Pancreas (tissue), 10 donors: ENCODE data around the gene GLB1L3. TPM values are rescaled to one million over a fixed set of nuclear protein-coding genes. Genes with fewer than 3 reads are reported as not detected.
A peak's percentile ranks its signal among the peaks of the same experiment; 100 is the strongest.

Experiments used
- ATAC-seq, 4 donors: fragments of 200-7000 bp; cut with Tn5 transposase; one replicate each; pipeline versions ENCODE4 v1.8.0 to v1.9.1; 2020; ENCODE audit warnings: mild to moderate bottlenecking in 4 of 4, moderate library complexity in 4 of 4
- DNase-seq, 6 donors: peaks; one replicate each; pipeline ENCODE4 v3.0.0-alpha.2; 2020
- FAIRE-seq: peaks from 2 replicates; lab custom pipeline; 2012; peaks lifted over from hg19 to GRCh38; lab: Jason Lieb, UNC
- H3K27ac ChIP-seq, 4 donors: fragments of 200-600 bp; sonication (generic); 1 replicate in 3 of 4; 2 replicates in 1 of 4; pipeline versions ENCODE4 v1.5.0 to v1.8.0; 2020
- H3K27me3 ChIP-seq, 4 donors: fragments of 200-600 bp; one replicate each; pipeline ENCODE4 v1.8.0; 2021
- H3K36me3 ChIP-seq, 3 donors: fragments of 200-600 bp; sonication (generic) in 1 of 3; one replicate each; pipeline versions ENCODE4 v1.5.0 to v1.8.0; 2020 to 2021
- H3K4me1 ChIP-seq, 3 donors: fragments of 200-600 bp; one replicate each; pipeline ENCODE4 v1.8.0; 2021
- H3K4me3 ChIP-seq, 4 donors: fragments of 200-600 bp; sonication (generic) in 2 of 4; one replicate each; pipeline versions ENCODE4 v1.5.0 to v1.8.0; 2020 to 2021
- H3K9me3 ChIP-seq, 4 donors: fragments of 200-600 bp; one replicate each; pipeline ENCODE4 v1.8.0; 2021
- CTCF ChIP-seq, 4 donors: fragments of 200-600 bp; sonication (generic) in 3 of 4; IDR thresholded peaks; one replicate each; pipeline versions ENCODE4 v1.5.0 to v1.8.0; 2021; ENCODE audit warnings: antibody characterized with exemption in 4 of 4
- WGBS, 2 donors: extraction: QIAGEN DNeasy Blood & Tissue Kit; methylation state at CpG; one replicate each; pipeline ENCODE4 v1.1.7; 2013; 5-methylcytosine and 5-hydroxymethylcytosine counted together
- intact Hi-C, 3 donors: fragments of 100-400 bp; cut with DNase I; formaldehyde crosslinking; loops; one replicate each; pipeline versions ENCODE4 v1.11.1 to v1.14.2; 2022
- polyA plus RNA-seq, 2 donors: library from polyadenylated mRNA; stranded (reverse); fragments of 200-250 nt; gene quantifications; one replicate each; pipeline ENCODE4 v1.2.3, GENCODE V29; 2013
- total RNA-seq, 6 donors: library from RNA; stranded (reverse); fragmentation: NEBNext Ultra II Directional in 4 of 6; extraction: Animal tissue kit (Norgen Biotek cat#: 25700) in 4 of 6; gene quantifications; one replicate each; pipeline versions ENCODE4 v1.2.1 to v1.2.4, GENCODE V29; 2021 to 2023
- donor health status: healthy with polysubstance abuse.
- donor health status: DM: no; HTN: no; CAD: no; lungs with moderate emphysema.
- donor health status: DM: no; HTN: no; CAD: no.
- donor health status: control.
- donor health status: control.
- donor health status: Bipolar disorder and iron deficiency.
- donor health status: DM: yes; HTN: yes; CAD: no.
- donor health status: DM: no; HTN: no; CAD: no.
- donor health status: DM: no; HTN: no; CAD: no.
- donor health status: DM: yes; HTN: yes; CAD: no.

GLB1L3 gene
- total and polyA plus RNA-seq, 8 donors: 0.12 to 0.38 (median 0.14) TPM; not detected in 4

GRCh38 chr11:134346976-134347350, 70.8 kb downstream of the GLB1L3 start:
- H3K9me3 ChIP-seq: no peaks in the 10 kb centered on the region
- no peaks in the 10 kb centered on the region for H3K27me3 ChIP-seq
- 79 to 81% methylated on average over 5 of the region's 5 CpGs for WGBS, 2 donors
- H3K36me3 ChIP-seq: no peaks in the 10 kb centered on the region
- DNase-seq (peak in 1 of 6 donors; percentile 14), FAIRE-seq (no peak), ATAC-seq (no peak)
- intact Hi-C loops: no loop called here
- no peak overlapping the region for H3K4me3 ChIP-seq
- TF ChIP-seq CTCF (IDR thresholded peaks at IDR 0.05): no peak
- H3K4me1 ChIP-seq: no peaks in the 10 kb centered on the region
- no peak overlapping the region for H3K27ac ChIP-seq

DNA sequence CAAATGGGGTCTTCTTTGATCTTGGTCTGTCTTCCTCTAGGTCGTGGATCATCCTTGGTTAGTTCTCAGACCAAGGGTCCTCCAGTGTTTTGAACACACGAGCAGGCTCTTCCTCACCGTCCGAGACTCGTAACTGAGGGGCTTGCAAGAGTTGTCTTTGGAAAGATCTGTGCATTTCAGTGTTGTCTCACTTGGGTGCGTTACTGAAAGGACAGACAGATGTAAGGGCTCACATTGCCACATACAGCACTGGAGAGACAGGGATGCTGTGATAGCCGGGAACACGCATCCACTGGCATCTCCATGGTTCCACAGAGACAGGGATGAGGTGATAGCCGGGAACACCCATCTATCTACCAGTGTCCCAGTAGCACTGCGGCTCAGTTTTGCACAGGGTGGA, 71.3 kb downstream of the GLB1L3 start:
- ATAC-seq: no peak
- Histone ChIP-seq H3K4me3 (no peak overlapping the region), H3K27ac (no peak overlapping the region), H3K36me3 (no peaks in the 10 kb centered on the region), H3K27me3 (no peaks in the 10 kb centered on the region), H3K4me1 (no peaks in the 10 kb centered on the region), H3K9me3 (no peaks in the 10 kb centered on the region)
- FAIRE-seq: no peak
- 84 to 93% methylated on average over 10 of the region's 10 CpGs for WGBS, 2 donors
- DNase-seq: peak in 1 of 6 donors; percentile 19
- TF ChIP-seq CTCF (IDR thresholded peaks at IDR 0.05): no peak
- intact Hi-C loops: no loop called here

DNA sequence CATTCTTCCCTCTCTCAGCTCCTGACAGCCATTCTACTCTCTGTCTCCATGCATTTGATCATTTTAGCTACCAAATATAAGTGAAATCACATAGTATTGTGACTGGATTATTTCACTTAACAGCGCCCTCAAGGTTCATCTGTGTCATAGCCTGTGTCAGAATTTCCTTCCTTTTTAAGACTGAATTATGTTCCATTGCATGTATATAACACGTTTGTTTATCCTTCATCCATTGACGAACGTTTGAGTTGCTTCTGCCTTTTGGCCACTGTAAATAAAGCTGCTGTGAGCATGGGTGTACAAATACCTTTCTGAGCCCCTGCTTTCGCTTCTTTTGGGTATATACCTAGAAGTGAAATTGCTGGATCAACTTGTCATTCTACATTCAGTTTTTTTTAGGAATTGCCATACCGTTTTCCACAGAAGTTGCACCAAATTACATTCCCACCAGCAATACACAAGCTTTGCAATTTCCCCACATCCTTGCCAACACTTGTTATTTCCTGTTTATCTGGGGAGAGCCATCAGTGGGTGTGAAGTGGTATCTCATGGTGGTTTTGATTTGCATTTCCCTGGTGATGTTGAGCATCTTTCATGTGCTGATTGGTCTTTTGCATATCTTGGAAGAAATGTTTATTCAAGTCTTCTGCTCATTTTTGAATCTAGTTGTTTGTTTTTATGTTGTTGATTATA, 73.1 kb downstream of the GLB1L3 start:
- Histone ChIP-seq H3K4me1 (no peaks in the 10 kb centered on the region), H3K27me3 (no peaks in the 10 kb centered on the region), H3K36me3 (no peaks in the 10 kb centered on the region), H3K4me3 (no peak overlapping the region), H3K9me3 (no peaks in the 10 kb centered on the region), H3K27ac (no peak overlapping the region)
- ATAC-seq (no peak), FAIRE-seq (no peak), DNase-seq (no peak)
- WGBS, 2 donors: 64 to 74% methylated on average over 6 of the region's 6 CpGs
- no peak for TF ChIP-seq CTCF (IDR thresholded peaks at IDR 0.05)
- intact Hi-C loops: no loop called here

DNA sequence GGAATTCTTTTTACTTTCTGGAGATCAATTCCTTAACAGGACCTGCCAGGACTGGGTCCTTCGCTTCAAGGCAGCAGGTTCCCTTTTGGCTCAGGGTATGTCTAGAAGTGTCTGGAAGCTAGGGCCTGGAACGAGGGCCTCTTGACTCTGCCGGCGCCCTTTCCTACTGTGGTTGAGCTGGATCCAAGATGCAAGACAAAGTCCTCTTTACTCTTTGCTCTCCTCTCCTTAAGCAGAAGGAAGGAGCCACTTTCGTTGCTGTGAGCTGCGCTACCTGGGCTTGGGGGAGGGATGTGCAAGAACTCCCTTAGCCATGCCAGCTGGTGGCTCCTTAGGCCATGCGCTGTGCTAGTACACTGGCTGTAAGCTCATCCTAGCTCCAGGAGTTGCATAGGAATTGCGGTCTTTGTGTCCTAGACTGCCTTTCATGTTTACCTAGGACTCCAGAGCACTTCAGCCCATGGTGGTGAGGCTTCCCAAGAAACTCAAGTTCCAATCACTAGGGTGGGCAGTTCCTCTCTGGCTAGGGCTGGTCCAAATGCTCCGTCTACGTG, 73.7 kb downstream of the GLB1L3 start:
- H3K4me1 ChIP-seq: no peaks in the 10 kb centered on the region
- ATAC-seq (no peak), DNase-seq (peak in 1 of 6 donors; percentile 30), FAIRE-seq (no peak)
- no peak overlapping the region for H3K4me3 ChIP-seq
- TF ChIP-seq CTCF (IDR thresholded peaks at IDR 0.05): no peak
- intact Hi-C loops: no loop called here
- WGBS, 2 donors: 90 to 93% methylated on average over 10 of the region's 10 CpGs
- no peak overlapping the region for H3K27ac ChIP-seq
- no peaks in the 10 kb centered on the region for H3K27me3 ChIP-seq
- no peaks in the 10 kb centered on the region for H3K36me3 ChIP-seq
- no peaks in the 10 kb centered on the region for H3K9me3 ChIP-seq

DNA sequence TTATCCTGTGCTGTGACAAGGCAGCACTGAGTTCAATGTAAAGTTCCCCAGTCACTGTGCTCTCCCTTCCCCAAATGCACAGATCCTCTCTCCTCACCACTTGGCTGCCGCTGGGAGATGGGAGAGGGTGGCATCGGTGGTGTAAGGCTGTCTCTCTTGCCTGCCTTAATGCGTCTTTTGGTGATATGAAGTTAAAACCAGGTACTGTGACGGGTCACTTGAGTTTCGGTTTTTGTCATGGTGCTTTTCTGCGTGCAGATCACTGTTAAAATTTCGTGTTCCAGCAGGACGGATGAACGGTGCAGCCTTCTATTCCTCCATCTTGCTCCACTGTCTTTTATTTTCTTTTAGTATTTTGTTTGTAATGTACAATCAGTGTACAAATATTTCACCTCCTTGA, 74.2 kb downstream of the GLB1L3 start:
- Histone ChIP-seq H3K9me3 (no peaks in the 10 kb centered on the region), H3K27ac (no peak overlapping the region), H3K4me1 (no peaks in the 10 kb centered on the region), H3K27me3 (no peaks in the 10 kb centered on the region), H3K36me3 (no peaks in the 10 kb centered on the region), H3K4me3 (no peak overlapping the region)
- no peak for TF ChIP-seq CTCF (IDR thresholded peaks at IDR 0.05)
- no peak for FAIRE-seq
- peak in 1 of 6 donors; percentile 19 for DNase-seq
- intact Hi-C loops: no loop called here
- 91 to 93% methylated on average over 9 of the region's 9 CpGs for WGBS, 2 donors
- no peak for ATAC-seq
